Vagina (tissue), 2 donors: ENCODE data around the gene SEMA4A.

Experiments used
- CTCF ChIP-seq, 3 experiments: fragments of 450-650 bp in 2 of 3; fragments of 200-600 bp in 1 of 3; sonication (generic) in 1 of 3; IDR thresholded peaks; one replicate each; pipeline ENCODE4 v1.5.1; 2017 to 2019; ENCODE audit warnings: antibody characterized with exemption in 3 of 3, mild to moderate bottlenecking in 2 of 3, moderate library complexity in 2 of 3
- POLR2A ChIP-seq, 2 donors: fragments of 450-650 bp; IDR thresholded peaks; one replicate each; pipeline ENCODE4 v1.6.1; 2017; ENCODE audit warnings: antibody characterized with exemption in 2 of 2, mild to moderate bottlenecking in 2 of 2, moderate library complexity in 2 of 2

GRCh38 chr1:156106624-156107488, 46.5 kb upstream of the SEMA4A start:
- TF ChIP-seq CTCF (IDR thresholded peaks at IDR 0.05) (no peak), POLR2A (IDR thresholded peaks at IDR 0.05) (no peak)
